Measurements from ENCODE around the gene PMEL. TPM values are rescaled to one million over a fixed set of nuclear protein-coding genes. Genes with fewer than 3 reads are reported as not detected.

The PMEL gene
- total and polyA plus RNA-seq, 9 of the 15 experiments (the other 6 are each of a cell fraction or from before 2014, with no cell fraction given), result 0.36 to 2.0 (median 0.98) TPM

- TF ChIP-seq, protein P1, sequence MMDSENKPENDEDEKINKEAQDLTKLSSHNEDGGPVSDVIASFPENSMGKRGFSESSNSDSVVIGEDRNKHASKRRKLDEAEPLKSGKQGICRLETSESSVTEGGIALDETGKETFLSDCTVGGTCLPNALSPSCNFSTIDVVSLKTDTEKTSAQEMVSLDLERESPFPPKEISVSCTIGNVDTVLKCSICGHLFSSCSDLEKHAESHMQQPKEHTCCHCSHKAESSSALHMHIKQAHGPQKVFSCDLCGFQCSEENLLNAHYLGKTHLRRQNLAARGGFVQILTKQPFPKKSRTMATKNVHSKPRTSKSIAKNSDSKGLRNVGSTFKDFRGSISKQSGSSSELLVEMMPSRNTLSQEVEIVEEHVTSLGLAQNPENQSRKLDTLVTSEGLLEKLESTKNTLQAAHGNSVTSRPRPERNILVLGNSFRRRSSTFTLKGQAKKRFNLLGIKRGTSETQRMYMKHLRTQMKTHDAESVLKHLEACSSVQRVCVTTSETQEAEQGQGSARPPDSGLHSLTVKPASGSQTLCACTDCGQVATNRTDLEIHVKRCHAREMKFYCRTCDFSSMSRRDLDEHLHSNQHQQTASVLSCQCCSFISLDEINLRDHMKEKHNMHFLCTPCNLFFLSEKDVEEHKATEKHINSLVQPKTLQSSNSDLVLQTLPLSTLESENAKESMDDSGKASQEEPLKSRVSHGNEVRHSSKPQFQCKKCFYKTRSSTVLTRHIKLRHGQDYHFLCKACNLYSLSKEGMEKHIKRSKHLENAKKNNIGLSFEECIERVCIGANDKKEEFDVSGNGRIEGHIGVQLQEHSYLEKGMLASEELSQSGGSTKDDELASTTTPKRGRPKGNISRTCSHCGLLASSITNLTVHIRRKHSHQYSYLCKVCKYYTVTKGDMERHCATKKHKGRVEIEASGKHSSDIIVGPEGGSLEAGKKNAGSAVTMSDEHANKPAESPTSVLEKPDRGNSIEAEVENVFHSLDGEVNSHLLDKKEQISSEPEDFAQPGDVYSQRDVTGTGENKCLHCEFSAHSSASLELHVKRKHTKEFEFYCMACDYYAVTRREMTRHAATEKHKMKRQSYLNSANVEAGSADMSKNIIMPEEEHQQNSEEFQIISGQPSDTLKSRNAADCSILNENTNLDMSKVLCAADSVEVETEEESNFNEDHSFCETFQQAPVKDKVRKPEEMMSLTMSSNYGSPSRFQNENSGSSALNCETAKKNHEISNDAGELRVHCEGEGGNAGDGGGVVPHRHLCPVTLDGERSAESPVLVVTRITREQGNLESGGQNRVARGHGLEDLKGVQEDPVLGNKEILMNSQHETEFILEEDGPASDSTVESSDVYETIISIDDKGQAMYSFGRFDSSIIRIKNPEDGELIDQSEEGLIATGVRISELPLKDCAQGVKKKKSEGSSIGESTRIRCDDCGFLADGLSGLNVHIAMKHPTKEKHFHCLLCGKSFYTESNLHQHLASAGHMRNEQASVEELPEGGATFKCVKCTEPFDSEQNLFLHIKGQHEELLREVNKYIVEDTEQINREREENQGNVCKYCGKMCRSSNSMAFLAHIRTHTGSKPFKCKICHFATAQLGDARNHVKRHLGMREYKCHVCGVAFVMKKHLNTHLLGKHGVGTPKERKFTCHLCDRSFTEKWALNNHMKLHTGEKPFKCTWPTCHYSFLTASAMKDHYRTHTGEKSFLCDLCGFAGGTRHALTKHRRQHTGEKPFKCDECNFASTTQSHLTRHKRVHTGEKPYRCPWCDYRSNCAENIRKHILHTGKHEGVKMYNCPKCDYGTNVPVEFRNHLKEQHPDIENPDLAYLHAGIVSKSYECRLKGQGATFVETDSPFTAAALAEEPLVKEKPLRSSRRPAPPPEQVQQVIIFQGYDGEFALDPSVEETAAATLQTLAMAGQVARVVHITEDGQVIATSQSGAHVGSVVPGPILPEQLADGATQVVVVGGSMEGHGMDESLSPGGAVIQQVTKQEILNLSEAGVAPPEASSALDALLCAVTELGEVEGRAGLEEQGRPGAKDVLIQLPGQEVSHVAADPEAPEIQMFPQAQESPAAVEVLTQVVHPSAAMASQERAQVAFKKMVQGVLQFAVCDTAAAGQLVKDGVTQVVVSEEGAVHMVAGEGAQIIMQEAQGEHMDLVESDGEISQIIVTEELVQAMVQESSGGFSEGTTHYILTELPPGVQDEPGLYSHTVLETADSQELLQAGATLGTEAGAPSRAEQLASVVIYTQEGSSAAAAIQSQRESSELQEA (IDR thresholded peaks at IDR 0.05; ENCODE audit: low read depth), result 0 out of 2 replicates have a peak, but pooled peaks have one; percentile 23
- TF ChIP-seq MIER1 (IDR thresholded peaks at IDR 0.05; ENCODE audit: low read depth) (peak; percentile 79; the same call in 1 of the 2 replicates), CREM (IDR thresholded peaks at IDR 0.05; ENCODE audit: low read depth) (no peak), NFIC (IDR thresholded peaks at IDR 0.05) (0 out of 2 replicates have a peak, but pooled peaks have one; percentile 11), ARNT (IDR thresholded peaks at IDR 0.05) (peak; percentile 31 to 64; a peak in 1 of 4 replicates), RAD51 (IDR thresholded peaks at IDR 0.05; ENCODE audit: borderline replicate concordance, low read depth) (0 out of 2 replicates have a peak, but pooled peaks have one; percentile 45), MLLT1 (IDR thresholded peaks at IDR 0.05) (peak in 1 of 2 experiments; percentile 64; a peak in 1 of 4 replicates), ZNF408 (CRISPR knock-in tag; IDR thresholded peaks at IDR 0.05; ENCODE audit: low read depth) (no peak), ZNF212 (CRISPR knock-in tag; IDR thresholded peaks at IDR 0.05) (no peak), ZFP91 (CRISPR knock-in tag; IDR thresholded peaks at IDR 0.05) (peak; percentile 71), BCLAF1 (IDR thresholded peaks at IDR 0.05; ENCODE audit: borderline replicate concordance in 1 of 2, control insufficient read depth in 1 of 2, low read depth in 2 of 2, low read length in 1 of 2) (0 out of 4 replicates have a peak, but pooled peaks of 1 of the 2 experiments have one; percentile 40)
Measured at GRCh38 chr12:55925870-55926737, 39.7 kb downstream of the PMEL start (continued).
